SK-N-DZ (cell line): ENCODE data around the gene SNTA1.
A peak's percentile ranks its signal among the peaks of the same experiment; 100 is the strongest.
"Not testable (repeated sequence)": the region's sequence is repeated elsewhere in the genome, so short reads cannot be mapped to it uniquely, and the experiment has no call there.

ENCODE experiments used
- DNase-seq: peaks from one replicate; pipeline ENCODE4 v3.0.0-alpha.2; 2015; ENCODE audit warnings: low spot score

The SNTA1 gene

DNA sequence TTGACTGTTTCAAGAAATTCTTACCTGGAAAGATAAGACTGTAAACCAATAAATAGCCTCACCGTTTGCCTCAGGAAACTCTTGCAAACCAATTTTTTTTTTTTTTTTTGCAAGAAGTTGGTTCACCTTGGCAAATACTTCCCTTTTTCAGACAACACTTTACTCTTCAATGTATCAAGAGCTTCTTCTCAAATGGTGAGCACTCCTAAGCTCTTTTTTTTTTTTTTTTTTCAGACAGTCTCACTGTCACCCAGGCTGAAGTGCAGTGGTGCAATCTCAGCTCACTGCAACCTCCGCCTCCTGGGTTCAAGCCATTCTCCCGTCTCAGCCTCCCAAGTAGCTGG lies 22.7 kb upstream of the SNTA1 start:
- DNase-seq, result no peak

DNA sequence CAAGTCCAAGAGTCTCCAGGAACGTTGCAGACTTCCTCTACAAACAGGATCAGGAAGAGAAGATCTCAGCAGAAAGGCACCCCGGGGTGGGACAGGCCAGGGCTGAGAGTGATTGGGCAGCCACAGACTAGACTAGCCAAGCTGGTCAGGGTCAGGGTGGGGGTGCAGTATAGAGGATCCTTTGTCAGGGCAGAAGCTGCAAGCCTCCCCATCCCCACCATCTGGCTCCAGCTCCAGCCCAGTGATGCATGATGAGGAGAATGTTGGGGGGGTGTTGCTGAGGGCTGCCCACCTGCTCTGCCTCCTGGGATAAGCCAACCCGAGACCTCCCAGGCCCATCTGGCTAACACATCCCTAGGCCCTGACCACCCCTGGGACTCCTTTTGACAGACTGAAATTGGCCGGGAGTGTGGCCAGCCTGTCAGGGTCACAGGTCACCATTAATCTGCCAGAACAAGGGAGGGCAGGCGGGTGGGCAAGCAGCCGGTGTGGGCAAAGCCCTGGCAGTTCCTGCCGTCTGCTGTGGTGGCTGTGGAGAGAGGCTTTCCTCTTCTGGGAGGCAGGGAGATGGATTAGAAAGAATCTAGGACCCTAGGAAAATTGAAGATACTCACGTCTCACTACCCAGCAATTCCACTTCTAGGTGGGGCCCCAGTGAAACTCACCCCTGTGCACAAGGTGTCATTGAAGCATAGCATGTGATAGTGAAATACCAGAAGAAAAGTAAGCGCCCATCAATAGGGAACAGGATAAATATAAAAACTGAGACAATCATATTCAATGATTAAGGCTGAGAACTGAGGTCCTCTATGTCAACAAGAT lies 22.1 kb upstream of the SNTA1 start:
- DNase-seq, result peak; percentile 68

DNA sequence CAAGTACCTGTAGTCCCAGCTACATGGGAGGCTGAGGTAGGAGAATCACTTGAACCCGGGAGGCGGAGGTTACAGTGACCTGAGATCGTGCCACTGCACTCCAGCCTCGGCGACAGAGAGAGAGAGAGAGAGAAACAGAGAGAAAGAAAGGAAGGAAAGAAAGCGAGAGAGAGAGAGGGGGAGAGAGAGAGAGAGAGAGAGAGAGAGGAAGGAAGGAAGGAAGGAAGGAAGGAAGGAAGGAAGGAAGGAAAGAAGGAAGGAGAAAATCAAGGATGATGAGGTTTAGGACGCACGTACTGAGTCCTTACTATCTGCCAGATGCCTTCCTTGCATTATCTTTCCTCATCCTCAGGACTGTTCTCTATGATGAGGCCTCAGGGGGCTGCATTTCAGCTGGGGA lies 21.2 kb upstream of the SNTA1 start:
- not testable (repeated sequence) for DNase-seq

DNA sequence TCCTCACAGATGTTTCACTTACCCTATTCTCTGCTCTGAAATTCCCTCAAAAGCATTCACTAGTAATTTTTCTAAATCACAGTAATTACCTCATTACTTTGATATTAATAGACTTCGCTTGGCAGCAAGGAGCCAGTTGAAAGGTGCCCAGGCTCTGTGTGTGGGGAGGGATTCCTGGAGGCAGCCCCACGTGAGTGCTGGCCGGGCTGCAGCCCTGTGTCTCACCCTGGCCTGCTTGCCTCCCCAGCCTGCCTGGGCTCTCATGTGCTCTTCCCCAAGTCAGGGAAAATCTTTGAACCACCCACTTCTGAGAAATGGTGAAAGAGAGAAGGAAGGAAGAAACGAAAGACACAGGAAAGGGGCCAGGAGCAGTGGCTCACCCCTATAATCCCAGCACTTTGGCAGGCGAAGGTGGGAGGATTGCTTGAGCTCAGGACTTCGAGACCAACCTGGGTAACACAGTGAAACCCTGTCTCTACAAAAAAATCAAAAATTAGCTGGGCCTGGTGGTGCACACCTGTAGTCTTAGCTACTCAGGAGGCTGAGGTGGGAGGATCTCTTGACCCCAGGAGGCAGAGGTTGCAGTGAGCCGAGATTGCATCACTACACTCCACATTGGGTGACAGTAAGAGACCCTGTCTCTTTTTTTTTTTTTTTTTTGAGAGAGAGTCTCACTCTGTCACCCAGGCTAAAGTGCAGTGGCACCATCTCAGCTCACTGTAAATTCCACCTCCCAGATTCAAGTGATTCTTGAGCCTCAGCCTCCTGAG lies 20.0 kb upstream of the SNTA1 start:
- no peak for DNase-seq

GRCh38 chr20:33460711-33461110 lies 17.1 kb upstream of the SNTA1 start:
- DNase-seq, result no peak

GRCh38 chr20:33459599-33459998 lies 16.0 kb upstream of the SNTA1 start:
- no peak for DNase-seq

DNA sequence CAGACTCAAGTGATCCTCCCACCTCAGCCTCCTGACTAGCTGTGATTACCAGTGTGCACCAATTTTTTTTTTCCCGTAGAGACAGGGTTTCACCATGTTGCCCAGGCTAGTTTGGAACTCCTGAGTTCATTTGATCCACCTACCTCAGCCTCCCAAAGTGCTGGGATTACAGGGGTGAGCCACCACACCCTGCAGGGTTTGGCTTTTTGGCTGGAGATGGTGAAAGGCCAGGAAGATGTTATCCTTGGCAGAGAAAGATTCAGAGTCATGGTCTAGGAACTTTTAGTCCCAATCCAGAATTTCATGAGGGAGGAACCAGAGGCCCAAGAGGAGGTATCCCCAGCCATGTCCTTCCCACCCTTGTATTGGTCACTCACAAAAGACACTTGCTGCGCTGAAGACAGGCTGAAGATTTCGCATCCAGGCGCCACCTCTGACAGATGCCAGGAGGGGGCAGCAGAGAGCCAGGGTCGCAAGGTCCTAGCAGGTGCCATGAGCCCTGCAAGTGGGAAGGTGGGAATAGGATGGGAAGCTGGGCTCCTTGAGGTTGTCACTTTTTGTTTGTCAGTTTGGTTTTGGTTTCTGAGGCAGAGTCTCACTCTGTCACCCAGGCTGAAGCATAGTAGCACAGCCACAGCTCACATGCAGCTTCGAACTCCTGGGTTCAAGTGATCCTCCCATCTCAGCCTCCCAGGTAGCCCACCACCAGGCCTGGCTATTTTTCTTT lies 13.5 kb upstream of the SNTA1 start:
- DNase-seq, result peak; percentile 89

DNA sequence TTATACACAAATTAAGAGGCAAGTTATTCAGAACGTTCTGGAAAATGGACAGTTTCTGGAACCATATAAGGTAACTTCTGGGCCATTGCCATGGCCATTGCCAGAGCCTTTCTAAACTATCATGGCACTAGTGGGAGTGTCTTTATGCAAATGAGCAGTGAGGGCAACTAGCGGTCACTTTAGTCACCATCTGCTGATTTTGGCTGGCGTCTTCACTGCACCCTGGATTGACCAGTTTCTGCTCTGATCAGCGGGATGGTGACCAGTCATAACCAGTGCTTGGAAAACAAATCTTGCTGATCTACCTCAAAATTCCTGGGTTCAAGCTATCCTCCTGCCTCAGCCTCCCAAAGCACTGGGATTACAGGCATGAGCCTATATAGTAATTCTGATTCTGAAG lies 7.3 kb upstream of the SNTA1 start:
- no peak for DNase-seq

DNA sequence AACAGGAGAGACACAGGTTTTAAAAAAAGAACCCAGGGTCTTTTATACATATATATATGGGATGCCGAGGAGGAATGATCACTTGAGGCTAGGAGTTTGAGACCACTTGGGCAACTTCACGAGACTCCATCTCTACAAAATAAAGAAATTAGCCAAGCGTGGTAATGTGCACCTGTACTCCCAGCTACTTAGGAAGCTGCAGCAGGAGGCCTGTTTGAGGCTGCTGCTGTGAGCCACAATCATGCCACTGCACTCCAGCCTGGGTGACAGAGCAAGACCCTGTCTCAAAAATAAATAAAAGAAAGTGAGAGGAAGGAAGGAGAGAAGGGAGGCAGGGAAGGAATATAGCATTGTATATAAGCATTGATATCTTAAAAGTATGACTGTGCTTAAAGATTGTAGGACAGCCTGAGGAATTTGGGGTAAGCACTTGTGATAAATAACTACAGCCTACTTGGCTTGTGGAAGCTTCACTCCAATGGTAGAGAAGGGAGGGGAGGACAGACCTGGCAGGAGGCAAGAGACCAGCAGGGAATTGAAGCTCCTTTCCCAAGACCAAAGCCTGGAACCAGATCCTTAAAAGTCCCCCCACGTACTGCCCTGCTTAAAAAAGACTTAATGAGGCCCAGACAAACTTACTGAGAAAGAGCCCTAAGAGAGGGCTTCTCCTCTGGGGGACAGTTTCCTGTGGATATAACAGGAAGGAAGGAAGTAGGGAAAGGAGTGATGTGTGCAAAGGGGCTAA lies 2.5 kb upstream of the SNTA1 start:
- no peak for DNase-seq

- DNase-seq, result no peak
Measured at GRCh38 chr20:33444797-33445560, 1.4 kb upstream of the SNTA1 start.

DNA sequence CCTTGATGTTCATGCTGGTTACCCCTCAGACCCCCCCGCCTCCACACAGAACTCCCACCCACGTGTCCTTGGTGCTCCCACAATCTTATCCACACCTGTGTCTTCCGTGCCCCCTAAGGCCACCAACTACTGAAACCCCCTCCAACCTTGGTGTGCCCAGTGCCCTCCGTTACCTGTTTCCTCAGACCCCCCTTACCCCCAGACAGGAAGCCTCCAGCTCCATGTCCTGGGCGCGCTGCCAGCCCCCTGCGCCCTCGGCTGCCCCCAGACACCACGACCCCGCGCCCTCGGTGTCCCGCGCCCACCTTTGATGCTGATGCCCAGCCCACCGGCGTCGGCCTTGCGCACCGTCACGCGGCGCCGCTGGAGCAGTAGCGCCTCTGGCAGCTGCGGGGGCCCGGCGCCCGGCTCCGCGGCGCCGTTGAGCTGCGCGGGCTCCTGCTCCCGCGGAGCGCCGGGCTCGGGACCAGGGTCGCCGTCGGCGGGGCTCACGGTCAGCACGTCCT lies 504 bp downstream of the SNTA1 start:
- no peak for DNase-seq

- no peak for DNase-seq
Measured at GRCh38 chr20:33442136-33443005, 1.2 kb downstream of the SNTA1 start.

DNA sequence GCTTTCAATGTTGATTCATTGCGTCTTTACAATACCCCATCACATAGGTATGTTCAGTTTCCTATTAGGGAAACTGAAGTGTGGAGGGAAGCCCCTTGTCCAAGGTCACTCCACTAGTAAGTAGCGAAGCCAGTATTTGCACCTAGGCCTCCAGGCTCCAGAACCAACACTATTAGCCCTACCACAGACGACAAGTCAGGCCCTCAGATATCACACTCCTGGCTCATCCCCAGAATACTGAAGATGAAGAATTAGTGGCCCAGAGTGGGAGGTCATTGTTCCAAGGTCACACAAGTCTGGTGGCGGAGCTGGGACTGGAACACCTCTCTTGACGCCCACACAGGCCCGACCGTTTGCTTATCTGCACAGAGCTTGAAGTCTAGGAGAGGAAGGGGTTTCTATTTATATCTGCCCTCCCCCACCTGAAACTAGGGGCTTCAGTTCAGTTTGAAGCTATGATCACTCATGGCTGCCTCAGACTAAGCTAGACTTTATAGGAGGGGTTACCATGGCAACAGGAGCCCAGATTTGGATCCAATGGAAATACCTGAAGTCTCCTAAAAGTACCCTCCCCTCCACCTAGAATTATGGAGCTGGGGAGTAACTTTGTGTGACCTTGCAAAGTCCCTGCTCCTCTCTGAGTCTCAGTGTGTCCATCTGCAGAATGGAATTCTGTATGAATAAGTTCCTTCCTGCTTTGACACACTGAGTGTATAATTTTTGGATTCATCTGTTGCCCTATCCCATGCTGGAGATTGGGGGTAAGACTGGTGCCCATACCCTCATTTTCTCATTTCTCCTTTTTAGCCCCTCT lies 2.2 kb downstream of the SNTA1 start:
- no peak for DNase-seq

GRCh38 chr20:33440562-33440961 lies 3.0 kb downstream of the SNTA1 start:
- not testable (repeated sequence) for DNase-seq

- DNase-seq, result no peak
Measured at GRCh38 chr20:33438481-33438880, 5.1 kb downstream of the SNTA1 start.

DNA sequence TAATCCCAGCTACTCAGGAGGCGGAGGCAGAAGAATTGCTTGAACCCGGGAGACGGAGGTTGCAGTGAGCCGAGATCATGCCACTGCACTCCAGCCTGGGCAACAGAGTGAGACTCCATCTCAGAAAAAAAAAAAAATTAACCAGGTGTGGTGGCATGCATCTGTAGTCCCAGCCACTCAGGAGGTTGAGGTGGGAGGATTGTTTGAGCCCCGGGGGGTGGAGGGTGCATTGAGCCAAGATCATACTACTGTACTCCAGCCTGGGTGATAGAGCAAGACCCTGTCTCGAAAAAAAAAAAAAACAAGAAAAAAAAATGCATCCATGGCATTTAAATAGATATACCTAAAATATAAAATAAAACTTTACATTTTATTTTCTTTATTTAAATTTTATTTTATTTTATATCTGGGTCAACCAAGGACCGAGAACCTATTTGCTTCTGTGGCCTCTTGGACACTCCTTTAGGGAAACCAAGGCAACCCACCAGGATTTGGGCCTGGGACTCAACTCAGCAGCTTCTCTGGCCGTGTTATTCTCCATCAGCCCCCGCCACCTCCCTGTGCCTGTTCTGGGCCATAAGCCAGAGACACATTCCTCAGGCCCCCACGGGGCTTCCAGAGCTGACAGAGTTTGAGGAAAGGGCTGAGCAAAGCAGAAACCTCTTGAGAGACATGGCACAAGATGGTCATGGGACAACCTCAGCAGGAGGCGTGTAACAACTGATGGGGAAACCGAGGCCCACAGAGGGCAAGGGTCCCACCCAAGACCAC lies 6.2 kb downstream of the SNTA1 start:
- no peak for DNase-seq

DNA sequence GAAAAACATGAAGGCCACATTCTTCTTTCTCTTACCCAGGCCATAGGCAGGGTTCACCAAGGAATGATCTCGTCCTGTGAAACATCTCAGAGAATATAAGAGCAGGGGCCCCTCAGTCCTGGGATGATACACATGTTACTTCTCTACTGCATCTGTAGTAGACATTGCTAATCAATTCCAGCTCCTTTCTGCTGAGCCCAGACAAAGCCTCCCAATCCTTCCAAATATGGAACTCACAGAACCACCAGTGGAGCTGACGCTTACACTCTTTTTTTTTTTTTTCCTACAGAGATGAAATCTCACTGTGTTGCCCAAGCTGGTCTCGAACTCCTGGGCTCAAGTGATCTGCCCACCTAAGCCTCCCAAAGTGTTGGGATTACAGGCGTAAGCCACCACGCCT lies 9.1 kb downstream of the SNTA1 start:
- no peak for DNase-seq
